Neural crest cell (in vitro differentiated cells): ENCODE measurements around the gene GUCY1B1. TPM values are rescaled to one million over a fixed set of nuclear protein-coding genes. Genes with fewer than 3 reads are reported as not detected.

Experiments
- DNase-seq: peaks from one replicate; pipeline ENCODE4 v3.0.0; 2021; ENCODE audit warnings: low read depth, mixed read lengths, low spot score
- H3K27ac Mint-ChIP-seq: one replicate; pipeline ENCODE4 v1.8.0; 2021; ENCODE audit warnings: mild to moderate bottlenecking, mixed read lengths; ENCODE audit not compliant: unreplicated experiment
- H3K27me3 Mint-ChIP-seq: 2 replicates; pipeline ENCODE4 v1.8.0; 2021; ENCODE audit warnings: low read depth, mild to moderate bottlenecking, mixed read lengths
- H3K36me3 Mint-ChIP-seq: 2 replicates; pipeline ENCODE4 v1.8.0; 2021; ENCODE audit warnings: low read depth, mild to moderate bottlenecking, mixed read lengths
- H3K4me1 Mint-ChIP-seq: 2 replicates; pipeline ENCODE4 v1.8.0; 2021; ENCODE audit warnings: mixed read lengths
- H3K4me3 Mint-ChIP-seq: one replicate; pipeline ENCODE4 v1.8.0; 2021; ENCODE audit warnings: mild to moderate bottlenecking, mixed read lengths
- H3K9me3 Mint-ChIP-seq: 2 replicates; pipeline ENCODE4 v1.8.0; 2021; ENCODE audit warnings: mixed read lengths
- CTCF ChIP-seq: fragments of 200-600 bp; sonication (generic); conservative IDR thresholded peaks from 2 replicates; pipeline ENCODE4 v1.5.0; 2021; ENCODE audit warnings: antibody characterized with exemption, mild to moderate bottlenecking
- total RNA-seq: library from RNA; stranded (reverse); gene quantifications from 2 replicates; pipeline ENCODE4 v1.2.1, GENCODE V29; 2021

GUCY1B1 gene
- total RNA-seq, 1 donor from 2014 or later = 6.1 TPM

GRCh38 chr4:155768370-155768769, 9.5 kb downstream of the GUCY1B1 start:
- H3K27me3 Mint-ChIP-seq = no peaks in the 10 kb centered on the region
- no peaks in the 10 kb centered on the region for H3K9me3 Mint-ChIP-seq
- H3K4me3 Mint-ChIP-seq = no peak overlapping the region
- no peak for TF ChIP-seq CTCF
- H3K36me3 Mint-ChIP-seq = no peaks in the 10 kb centered on the region
- H3K4me1 Mint-ChIP-seq = no peaks in the 10 kb centered on the region
- H3K27ac Mint-ChIP-seq = no peak overlapping the region
- DNase-seq = no peak

GRCh38 chr4:155769090-155769489, 10.3 kb downstream of the GUCY1B1 start:
- no peak for TF ChIP-seq CTCF
- Mint-ChIP-seq H3K27ac (no peak overlapping the region), H3K27me3 (no peaks in the 10 kb centered on the region), H3K4me3 (no peak overlapping the region), H3K4me1 (no peaks in the 10 kb centered on the region), H3K36me3 (peaks cover 2% of the 10 kb centered on the region), H3K9me3 (no peaks in the 10 kb centered on the region)
- no peak for DNase-seq

- TF ChIP-seq CTCF = no peak
- Mint-ChIP-seq H3K27me3 (no peaks in the 10 kb centered on the region), H3K4me3 (no peak overlapping the region), H3K36me3 (peaks cover 4% of the 10 kb centered on the region), H3K27ac (no peak overlapping the region), H3K4me1 (no peaks in the 10 kb centered on the region), H3K9me3 (no peaks in the 10 kb centered on the region)
- DNase-seq = no peak
Measured at GRCh38 chr4:155772459-155773195, 13.8 kb downstream of the GUCY1B1 start.

- no peak for DNase-seq
- H3K9me3 Mint-ChIP-seq = no peaks in the 10 kb centered on the region
- H3K27me3 Mint-ChIP-seq = no peaks in the 10 kb centered on the region
- H3K4me1 Mint-ChIP-seq = no peaks in the 10 kb centered on the region
- H3K36me3 Mint-ChIP-seq = peaks cover 4% of the 10 kb centered on the region
- H3K27ac Mint-ChIP-seq = no peak overlapping the region
- no peak for TF ChIP-seq CTCF
- no peak overlapping the region for H3K4me3 Mint-ChIP-seq
Measured at GRCh38 chr4:155773196-155773800, 14.5 kb downstream of the GUCY1B1 start.

GRCh38 chr4:155774033-155774432, 15.2 kb downstream of the GUCY1B1 start:
- Mint-ChIP-seq H3K9me3 (no peaks in the 10 kb centered on the region), H3K27ac (no peak overlapping the region), H3K27me3 (no peaks in the 10 kb centered on the region), H3K36me3 (peaks cover 4% of the 10 kb centered on the region), H3K4me1 (no peaks in the 10 kb centered on the region), H3K4me3 (no peak overlapping the region)
- DNase-seq = no peak
- TF ChIP-seq CTCF = no peak
